Measurements from ENCODE around the gene RAB28. TPM values are rescaled to one million over a fixed set of nuclear protein-coding genes. Genes with fewer than 3 reads are reported as not detected.

RAB28 gene
- total and polyA plus RNA-seq, 9 of the 15 experiments (the other 6 are each of a cell fraction or from before 2014, with no cell fraction given), result 6.7 to 40.4 (median 23.0) TPM

- TF ChIP-seq CHD7 (IDR thresholded peaks at IDR 0.05; ENCODE audit: low read depth, low read length) (no peak), ILF3 (IDR thresholded peaks at IDR 0.05; ENCODE audit: borderline replicate concordance) (no peak), ZNF699 (CRISPR knock-in tag; IDR thresholded peaks at IDR 0.05; ENCODE audit: insufficient replicate concordance) (no peak), HLTF (IDR thresholded peaks at IDR 0.05) (no peak), SUPT5H (IDR thresholded peaks at IDR 0.05) (no peak), ARID1B (IDR thresholded peaks at IDR 0.05) (no peak), PHF21A (IDR thresholded peaks at IDR 0.05; ENCODE audit: borderline replicate concordance, low read depth) (no peak)
- TF ChIP-seq, protein P1, sequence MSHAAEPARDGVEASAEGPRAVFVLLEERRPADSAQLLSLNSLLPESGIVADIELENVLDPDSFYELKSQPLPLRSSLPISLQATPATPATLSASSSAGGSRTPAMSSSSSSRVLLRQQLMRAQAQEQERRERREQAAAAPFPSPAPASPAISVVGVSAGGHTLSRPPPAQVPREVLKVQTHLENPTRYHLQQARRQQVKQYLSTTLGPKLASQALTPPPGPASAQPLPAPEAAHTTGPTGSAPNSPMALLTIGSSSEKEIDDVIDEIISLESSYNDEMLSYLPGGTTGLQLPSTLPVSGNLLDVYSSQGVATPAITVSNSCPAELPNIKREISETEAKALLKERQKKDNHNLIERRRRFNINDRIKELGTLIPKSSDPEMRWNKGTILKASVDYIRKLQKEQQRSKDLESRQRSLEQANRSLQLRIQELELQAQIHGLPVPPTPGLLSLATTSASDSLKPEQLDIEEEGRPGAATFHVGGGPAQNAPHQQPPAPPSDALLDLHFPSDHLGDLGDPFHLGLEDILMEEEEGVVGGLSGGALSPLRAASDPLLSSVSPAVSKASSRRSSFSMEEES (CRISPR knock-in tag; IDR thresholded peaks at IDR 0.05), result no peak
These were observed 143.5 kb downstream of the RAB28 start (continued) for GRCh38 chr4:13340672-13341071.
